Nephron progenitor cell (in vitro differentiated cells): ENCODE measurements around the gene RFTN1.

ENCODE experiments used
- DNase-seq: peaks from one replicate; pipeline ENCODE4 v3.0.0; 2021
- H3K27ac Mint-ChIP-seq: 2 replicates; pipeline ENCODE4 v1.8.0; 2021; ENCODE audit warnings: mild to moderate bottlenecking, moderate library complexity, mixed read lengths
- H3K27me3 Mint-ChIP-seq: 2 replicates; pipeline ENCODE4 v1.8.0; 2021; ENCODE audit warnings: mild to moderate bottlenecking, low read depth, mixed read lengths; ENCODE audit not compliant: poor library complexity
- H3K36me3 Mint-ChIP-seq: 2 replicates; pipeline ENCODE4 v1.8.0; 2021; ENCODE audit warnings: low read depth, mixed read lengths
- H3K4me1 Mint-ChIP-seq: 2 replicates; pipeline ENCODE4 v1.8.0; 2021; ENCODE audit warnings: mixed read lengths
- H3K4me3 Mint-ChIP-seq: 2 replicates; pipeline ENCODE4 v1.8.0; 2021; ENCODE audit warnings: mild to moderate bottlenecking, moderate library complexity, mixed read lengths
- H3K9me3 Mint-ChIP-seq: 2 replicates; pipeline ENCODE4 v1.8.0; 2021; ENCODE audit warnings: mild to moderate bottlenecking, moderate library complexity, mixed read lengths
- CTCF ChIP-seq: fragments of 200-600 bp; sonication (generic); IDR thresholded peaks from 2 replicates; pipeline ENCODE4 v1.5.0; 2021; ENCODE audit warnings: antibody characterized with exemption

RFTN1 gene

GRCh38 chr3:16456784-16457415 is 56.6 kb downstream of the RFTN1 start:
- no peaks in the 10 kb centered on the region for H3K27me3 Mint-ChIP-seq
- peaks cover 22% of the 10 kb centered on the region for H3K4me1 Mint-ChIP-seq
- H3K27ac Mint-ChIP-seq, result no peak overlapping the region
- no peak overlapping the region for H3K4me3 Mint-ChIP-seq
- peaks cover 10% of the 10 kb centered on the region for H3K36me3 Mint-ChIP-seq
- peaks cover 12% of the 10 kb centered on the region for H3K9me3 Mint-ChIP-seq
- no peak for TF ChIP-seq CTCF
- DNase-seq, result no peak

GRCh38 chr3:16455966-16456365 is 57.5 kb downstream of the RFTN1 start:
- Mint-ChIP-seq H3K9me3 (peaks cover 12% of the 10 kb centered on the region), H3K27ac (peak overlapping the region; percentile 97), H3K27me3 (no peaks in the 10 kb centered on the region), H3K4me1 (peaks cover 22% of the 10 kb centered on the region), H3K4me3 (no peak overlapping the region), H3K36me3 (peaks cover 10% of the 10 kb centered on the region)
- TF ChIP-seq CTCF, result no peak
- no peak for DNase-seq

- no peak for TF ChIP-seq CTCF
- Mint-ChIP-seq H3K27ac (peak overlapping the region; percentile 97), H3K27me3 (no peaks in the 10 kb centered on the region), H3K36me3 (peaks cover 10% of the 10 kb centered on the region), H3K4me3 (peak overlapping the region; percentile 42), H3K4me1 (peaks cover 22% of the 10 kb centered on the region), H3K9me3 (peaks cover 12% of the 10 kb centered on the region)
- no peak for DNase-seq
These were observed 58.5 kb downstream of the RFTN1 start for GRCh38 chr3:16455001-16455400.

GRCh38 chr3:16452261-16452660 is 61.2 kb downstream of the RFTN1 start:
- no peak for DNase-seq
- Mint-ChIP-seq H3K36me3 (peaks cover 4% of the 10 kb centered on the region), H3K27me3 (no peaks in the 10 kb centered on the region), H3K9me3 (no peaks in the 10 kb centered on the region), H3K27ac (no peak overlapping the region), H3K4me3 (no peak overlapping the region), H3K4me1 (peaks cover 35% of the 10 kb centered on the region)
- no peak for TF ChIP-seq CTCF

DNA sequence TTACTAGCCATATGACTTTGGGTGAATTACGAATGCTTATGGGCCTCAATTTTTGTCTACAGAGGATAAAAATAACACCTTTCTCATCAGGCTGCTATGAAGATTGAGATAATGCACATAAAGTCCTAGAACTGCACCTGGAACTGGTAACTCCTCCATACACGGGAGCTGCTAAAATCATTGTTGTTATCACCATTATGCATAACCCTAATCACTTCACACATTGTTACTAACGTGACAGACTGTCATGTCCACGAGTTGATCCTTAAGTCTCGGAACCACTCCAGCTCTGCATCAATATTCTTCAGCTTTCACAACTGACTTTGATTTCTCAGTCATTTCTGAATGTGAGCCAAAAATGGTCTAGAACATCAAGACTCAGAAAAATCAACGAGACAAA is 64.1 kb downstream of the RFTN1 start:
- Mint-ChIP-seq H3K9me3 (no peaks in the 10 kb centered on the region), H3K27me3 (no peaks in the 10 kb centered on the region), H3K4me1 (peaks cover 22% of the 10 kb centered on the region), H3K36me3 (peaks cover 4% of the 10 kb centered on the region), H3K27ac (no peak overlapping the region), H3K4me3 (no peak overlapping the region)
- TF ChIP-seq CTCF, result no peak
- DNase-seq, result no peak

GRCh38 chr3:16448639-16449070 is 64.8 kb downstream of the RFTN1 start:
- peaks cover 17% of the 10 kb centered on the region for H3K4me1 Mint-ChIP-seq
- no peaks in the 10 kb centered on the region for H3K9me3 Mint-ChIP-seq

More at GRCh38 chr3:16448639-16449070, 64.8 kb downstream of the RFTN1 start:
- H3K27me3 Mint-ChIP-seq, result no peaks in the 10 kb centered on the region
- peak overlapping the region; percentile 89 for H3K27ac Mint-ChIP-seq
- H3K36me3 Mint-ChIP-seq, result peaks cover 5% of the 10 kb centered on the region
- DNase-seq, result no peak
- no peak overlapping the region for H3K4me3 Mint-ChIP-seq
- no peak for TF ChIP-seq CTCF
